Measurements from ENCODE around the gene CARMIL1. TPM values are rescaled to one million over a fixed set of nuclear protein-coding genes. Genes with fewer than 3 reads are reported as not detected.

Gene CARMIL1
- total RNA-seq, 1 donor from 2014 or later, result 19.1 TPM

- Mint-ChIP-seq H3K9me3 (ENCODE audit: unreplicated experiment) (no peaks in the 10 kb centered on the region), H3K4me3 (ENCODE audit: unreplicated experiment) (no peak overlapping the region), H3K36me3 (ENCODE audit: low read depth, unreplicated experiment) (no peaks in the 10 kb centered on the region), H3K27me3 (ENCODE audit: low read depth, unreplicated experiment) (peaks cover 9% of the 10 kb centered on the region), H3K27ac (ENCODE audit: unreplicated experiment) (no peak overlapping the region), H3K4me1 (ENCODE audit: low read depth, unreplicated experiment) (no peaks in the 10 kb centered on the region)
- H3K27ac ChIP-seq (ENCODE audit: low read depth, low read length), result no peak overlapping the region
- H3K9me3 ChIP-seq (ENCODE audit: insufficient read depth, low read depth, low read length), result no peaks in the 10 kb centered on the region
- H3K4me2 ChIP-seq (ENCODE audit: low read length), result no peak overlapping the region
- DNase-seq (ENCODE audit: low read depth) (no peak), FAIRE-seq (no peak)
- H2AFZ ChIP-seq (ENCODE audit: low read depth, low read length), result no peak overlapping the region
- H4K20me1 ChIP-seq (ENCODE audit: insufficient read depth, low read length), result no peaks in the 10 kb centered on the region
- TF ChIP-seq CTCF (IDR thresholded peaks at IDR 0.05; ENCODE audit: insufficient read depth, low read depth, low read length) (no peak), EZH2 (IDR thresholded peaks at IDR 0.05; ENCODE audit: insufficient read depth, low read length) (no peak)
- H3K27me3 ChIP-seq (ENCODE audit: insufficient read depth, low read length), result no peaks in the 10 kb centered on the region
- H3K9ac ChIP-seq (ENCODE audit: low read length), result no peak overlapping the region
- H3K36me3 ChIP-seq (ENCODE audit: insufficient read depth, low read length), result no peaks in the 10 kb centered on the region
- H3K79me2 ChIP-seq (ENCODE audit: insufficient read depth, low read length), result no peaks in the 10 kb centered on the region
- no peak overlapping the region for H3K4me3 ChIP-seq (ENCODE audit: insufficient read depth, low read depth, low read length)
- H3K4me1 ChIP-seq (ENCODE audit: insufficient read depth, low read length), result no peaks in the 10 kb centered on the region
Measured at GRCh38 chr6:25642667-25643328, 363.6 kb downstream of the CARMIL1 start.

GRCh38 chr6:25645916-25646315 lies 366.7 kb downstream of the CARMIL1 start:
- H3K4me3 Mint-ChIP-seq (ENCODE audit: unreplicated experiment), result no peak overlapping the region

More at GRCh38 chr6:25645916-25646315, 366.7 kb downstream of the CARMIL1 start:
- no peaks in the 10 kb centered on the region for H3K79me2 ChIP-seq (ENCODE audit: insufficient read depth, low read length)
- H2AFZ ChIP-seq (ENCODE audit: low read depth, low read length), result no peak overlapping the region
- no peaks in the 10 kb centered on the region for H3K36me3 ChIP-seq (ENCODE audit: insufficient read depth, low read length)
- peaks cover 18% of the 10 kb centered on the region for H3K27me3 Mint-ChIP-seq (ENCODE audit: low read depth, unreplicated experiment)
- H3K27ac Mint-ChIP-seq (ENCODE audit: unreplicated experiment), result no peak overlapping the region
- TF ChIP-seq EZH2 (IDR thresholded peaks at IDR 0.05; ENCODE audit: insufficient read depth, low read length), result no peak
- TF ChIP-seq CTCF (IDR thresholded peaks at IDR 0.05; ENCODE audit: insufficient read depth, low read depth, low read length), result no peak
- H3K4me1 Mint-ChIP-seq (ENCODE audit: low read depth, unreplicated experiment), result no peaks in the 10 kb centered on the region
- no peak for FAIRE-seq
- no peak overlapping the region for H3K4me2 ChIP-seq (ENCODE audit: low read length)
- no peak overlapping the region for H3K4me3 ChIP-seq (ENCODE audit: insufficient read depth, low read depth, low read length)
- no peaks in the 10 kb centered on the region for H3K4me1 ChIP-seq (ENCODE audit: insufficient read depth, low read length)
- no peaks in the 10 kb centered on the region for H3K9me3 Mint-ChIP-seq (ENCODE audit: unreplicated experiment)
- no peak overlapping the region for H3K9ac ChIP-seq (ENCODE audit: low read length)
- H3K9me3 ChIP-seq (ENCODE audit: insufficient read depth, low read depth, low read length), result no peaks in the 10 kb centered on the region
- no peak overlapping the region for H3K27ac ChIP-seq (ENCODE audit: low read depth, low read length)
- no peaks in the 10 kb centered on the region for H3K36me3 Mint-ChIP-seq (ENCODE audit: low read depth, unreplicated experiment)
- DNase-seq (ENCODE audit: low read depth), result no peak
- H3K27me3 ChIP-seq (ENCODE audit: insufficient read depth, low read length), result no peaks in the 10 kb centered on the region
- H4K20me1 ChIP-seq (ENCODE audit: insufficient read depth, low read length), result no peaks in the 10 kb centered on the region

Measured in astrocyte (in vitro differentiated cells and primary cell).